Aorta (tissue), 5 donors: Measurements from ENCODE around the gene ZNF423. TPM values are rescaled to one million over a fixed set of nuclear protein-coding genes. Genes with fewer than 3 reads are reported as not detected.
"Not testable (repeated sequence)": the region's sequence is repeated elsewhere in the genome, so short reads cannot be mapped to it uniquely, and the experiment has no call there.

ENCODE experiments used
- ATAC-seq: fragments of 200-7000 bp; cut with Tn5 transposase; one replicate; pipeline ENCODE4 v1.9.1; 2022; ENCODE audit warnings: moderate library complexity; ENCODE audit not compliant: low FRiP score
- DNase-seq, 2 donors: peaks; one replicate each; pipeline ENCODE4 v3.0.0-alpha.2; 2020
- H3K27ac ChIP-seq, 2 donors: one replicate each; pipeline ENCODE4 v1.5.1; 2013; ENCODE audit warnings: low read length in 2 of 2, mild to moderate bottlenecking in 2 of 2, moderate library complexity in 2 of 2, control low read depth in 1 of 2, inconsistent platforms in 1 of 2, low read depth in 1 of 2
- H3K27me3 ChIP-seq, 2 donors: one replicate each; pipeline ENCODE4 v1.6.1; 2013; ENCODE audit warnings: control low read depth in 1 of 2, low read length in 1 of 2, mild to moderate bottlenecking in 1 of 2, moderate library complexity in 1 of 2; ENCODE audit not compliant: insufficient read depth in 2 of 2, control insufficient read depth in 1 of 2
- H3K36me3 ChIP-seq, 2 donors: one replicate each; pipeline ENCODE4 v1.6.1; 2013; ENCODE audit warnings: control low read depth in 1 of 2, low read length in 1 of 2, mild to moderate bottlenecking in 1 of 2; ENCODE audit not compliant: insufficient read depth in 2 of 2, control insufficient read depth in 1 of 2
- H3K4me1 ChIP-seq, 2 donors: one replicate each; pipeline ENCODE4 v1.6.1; 2013; ENCODE audit warnings: low read length in 2 of 2, control low read depth in 1 of 2, mild to moderate bottlenecking in 1 of 2, moderate library complexity in 1 of 2; ENCODE audit not compliant: insufficient read depth in 2 of 2, control insufficient read depth in 1 of 2
- H3K4me3 ChIP-seq, 2 donors: one replicate each; pipeline ENCODE4 v1.5.1; 2013; ENCODE audit warnings: low read length in 2 of 2, control low read depth in 1 of 2, mild to moderate bottlenecking in 1 of 2
- H3K9me3 ChIP-seq: one replicate; pipeline ENCODE4 v1.6.1; 2013; ENCODE audit warnings: mild to moderate bottlenecking, low read length; ENCODE audit not compliant: control insufficient read depth
- WGBS, 2 donors: extraction: QIAGEN DNeasy Blood & Tissue Kit; methylation state at CpG; one replicate each; pipeline ENCODE4 v1.1.7; 2013; 5-methylcytosine and 5-hydroxymethylcytosine counted together
- intact Hi-C, 2 donors: fragments of 100-400 bp; cut with DNase I; formaldehyde crosslinking; loops; one replicate each; pipeline versions ENCODE4 v1.14.2 to v1.15.0; 2022
- polyA plus RNA-seq, 2 donors: library from polyadenylated mRNA; stranded (reverse); fragments of 200-250 nt; gene quantifications; one replicate each; pipeline ENCODE4 v1.2.3, GENCODE V29; 2013
- total RNA-seq, 2 donors: library from RNA; stranded (reverse); fragmentation: NEBNext Ultra II Directional; extraction: Animal tissue kit (Norgen Biotek cat#: 25700); gene quantifications; one replicate each; pipeline ENCODE4 v1.2.1, GENCODE V29; 2021
- donor health status: healthy with polysubstance abuse.
- donor health status: Bipolar disorder and iron deficiency.
- donor health status: DM: no; HTN: no; CAD: no.
- donor health status: DM: no; HTN: no; CAD: no.
- donor health status: DM: yes; HTN: yes; CAD: no.

ZNF423 gene
- total and polyA plus RNA-seq, 4 donors, result 3.1 to 43.1 (median 10.0) TPM

GRCh38 chr16:49688036-49688697 is 167.7 kb downstream of the ZNF423 start:
- WGBS, 2 donors, result 97 to 98% methylated on average over 16 of the region's 16 CpGs

GRCh38 chr16:49687476-49688002 is 168.4 kb downstream of the ZNF423 start:
- ATAC-seq (no peak), DNase-seq (no peak)
- intact Hi-C loops, result no loop called here
- Histone ChIP-seq H3K27ac (no peak overlapping the region), H3K27me3 (no peaks in the 10 kb centered on the region), H3K4me1 (no peaks in the 10 kb centered on the region), H3K9me3 (no peaks in the 10 kb centered on the region), H3K4me3 (no peak overlapping the region), H3K36me3 (no peaks in the 10 kb centered on the region)
- WGBS, 2 donors, result 87 to 89% methylated on average over 8 of the region's 8 CpGs

More at GRCh38 chr16:49688036-49688697, 167.7 kb downstream of the ZNF423 start:
- no peaks in the 10 kb centered on the region for H3K4me1 ChIP-seq
- ATAC-seq (no peak), DNase-seq (no peak)
- no peak overlapping the region for H3K27ac ChIP-seq
- intact Hi-C loops, result no loop called here
- no peak overlapping the region for H3K4me3 ChIP-seq
- H3K27me3 ChIP-seq, result no peaks in the 10 kb centered on the region
- H3K9me3 ChIP-seq, result no peaks in the 10 kb centered on the region
- no peaks in the 10 kb centered on the region for H3K36me3 ChIP-seq

- no peak for DNase-seq
- H3K4me1 ChIP-seq, result no peaks in the 10 kb centered on the region
- 94% methylated on average over 10 of the region's 10 CpGs for whole genome bisulfite sequencing, 2 donors
- no peak overlapping the region for H3K27ac ChIP-seq
- H3K27me3 ChIP-seq, result no peaks in the 10 kb centered on the region
- intact Hi-C loops, result no loop called here
- H3K9me3 ChIP-seq, result peaks cover 2% of the 10 kb centered on the region
- ATAC-seq, result no peak
- H3K36me3 ChIP-seq, result no peaks in the 10 kb centered on the region
- H3K4me3 ChIP-seq, result no peak overlapping the region
Observed at GRCh38 chr16:49684696-49685095, 171.2 kb downstream of the ZNF423 start.

- peaks cover 2% of the 10 kb centered on the region for H3K9me3 ChIP-seq
- no peaks in the 10 kb centered on the region for H3K36me3 ChIP-seq
- no peak overlapping the region for H3K27ac ChIP-seq
- no peak overlapping the region for H3K4me3 ChIP-seq
- H3K27me3 ChIP-seq, result no peaks in the 10 kb centered on the region
- H3K4me1 ChIP-seq, result no peaks in the 10 kb centered on the region
- 94 to 96% methylated on average over 16 of the region's 16 CpGs for WGBS, 2 donors
- DNase-seq (no peak), ATAC-seq (no peak)
- intact Hi-C loops, result no loop called here
Observed at GRCh38 chr16:49682577-49683165, 173.2 kb downstream of the ZNF423 start.

- no peaks in the 10 kb centered on the region for H3K36me3 ChIP-seq
- DNase-seq (no peak), ATAC-seq (no peak)
- no peaks in the 10 kb centered on the region for H3K4me1 ChIP-seq
- WGBS, 2 donors, result 94 to 97% methylated on average over 9 of the region's 9 CpGs
- H3K27me3 ChIP-seq, result no peaks in the 10 kb centered on the region
- intact Hi-C loops, result no loop called here
- H3K27ac ChIP-seq, result no peak overlapping the region
- no peak overlapping the region for H3K4me3 ChIP-seq
- peaks cover 2% of the 10 kb centered on the region for H3K9me3 ChIP-seq
Observed at GRCh38 chr16:49681217-49681883, 174.6 kb downstream of the ZNF423 start.

GRCh38 chr16:49679095-49679494 is 176.8 kb downstream of the ZNF423 start:
- Histone ChIP-seq H3K4me3 (no peak overlapping the region), H3K27ac (no peak overlapping the region), H3K4me1 (no peaks in the 10 kb centered on the region), H3K27me3 (no peaks in the 10 kb centered on the region), H3K9me3 (peaks cover 2% of the 10 kb centered on the region), H3K36me3 (no peaks in the 10 kb centered on the region)
- intact Hi-C loops, result no loop called here
- 95 to 97% methylated on average over 7 of the region's 7 CpGs for WGBS, 2 donors
- no peak for ATAC-seq
- DNase-seq, result no peak

- H3K4me3 ChIP-seq, DNase-seq, H3K36me3 ChIP-seq, H3K9me3 ChIP-seq, H3K27me3 ChIP-seq, intact Hi-C loops, H3K27ac ChIP-seq, ATAC-seq, H3K4me1 ChIP-seq: not testable (repeated sequence)
- WGBS, 2 donors, result 89 to 91% methylated on average over 6 of the region's 6 CpGs
Observed at GRCh38 chr16:49677661-49678060, 178.3 kb downstream of the ZNF423 start.

GRCh38 chr16:49675413-49675812 is 180.5 kb downstream of the ZNF423 start:
- no peak overlapping the region for H3K4me3 ChIP-seq
- H3K4me1 ChIP-seq, result no peaks in the 10 kb centered on the region
- WGBS, 2 donors, result 88 to 91% methylated on average over 10 of the region's 10 CpGs
- intact Hi-C loops, result no loop called here
- ATAC-seq (no peak), DNase-seq (no peak)
- H3K27ac ChIP-seq, result no peak overlapping the region
- H3K36me3 ChIP-seq, result no peaks in the 10 kb centered on the region
- H3K27me3 ChIP-seq, result no peaks in the 10 kb centered on the region
- peaks cover 2% of the 10 kb centered on the region for H3K9me3 ChIP-seq
